SK-N-SH (cell line): Measurements from ENCODE around the gene DLG2. TPM values are rescaled to one million over a fixed set of nuclear protein-coding genes. Genes with fewer than 3 reads are reported as not detected.

ENCODE experiments used
- CTCF ChIA-PET: fragments of 300-600, 350-600 bp; formaldehyde crosslinking; extraction: SDS; loops from one replicate; lab custom pipeline; 2021; lab: Yijun Ruan, JAX
- POLR2A ChIA-PET: fragments of 350-600 bp; sonication (Branson Sonifier 250); formaldehyde crosslinking; extraction: SDS; loops from one replicate; lab custom pipeline; 2020; ENCODE audit warnings: antibody characterized with exemption, inconsistent platforms; lab: Yijun Ruan, JAX
- DNase-seq: peaks from one replicate; pipeline ENCODE4 v3.0.0; 2012
- H2AFZ ChIP-seq: fragments of 200-600 bp; sonication (generic); 2 replicates; pipeline ENCODE4 v1.8.1; 2016; ENCODE audit warnings: antibody characterized with exemption, mild to moderate bottlenecking, low read depth
- H3F3A ChIP-seq: fragments of 200-600 bp; sonication (generic); replicated peaks from 2 replicates; pipeline ENCODE3; 2016; ENCODE audit warnings: antibody characterized with exemption, mild to moderate bottlenecking; ENCODE audit not compliant: insufficient read depth
- H3K27ac ChIP-seq, 2 experiments: fragments of 200-500 bp in 1 of 2; fragments of 200-600 bp in 1 of 2; sonication (Bioruptor generic) in 1 of 2; sonication (generic), shearing (Covaris generic) in 1 of 2; 2 replicates each; pipeline versions ENCODE4 v1.5.1 to v1.6.1; 2014 to 2016; ENCODE audit warnings: low read depth in 2 of 2, inconsistent platforms in 1 of 2, low read length in 1 of 2, mild to moderate bottlenecking in 1 of 2, mixed read lengths in 1 of 2
- H3K27me3 ChIP-seq: fragments of 200-600 bp; sonication (generic), shearing (Covaris generic); 2 replicates; pipeline ENCODE4 v1.6.1; 2016; ENCODE audit warnings: mixed run types; ENCODE audit not compliant: insufficient read depth
- H3K36me3 ChIP-seq, 2 experiments: fragments of 200-500 bp in 1 of 2; fragments of 200-600 bp in 1 of 2; sonication (Bioruptor generic) in 1 of 2; sonication (generic) in 1 of 2; replicated peaks in 1 of 2; 2 replicates each; pipeline versions ENCODE3 to v1.5.1; 2014 to 2016; ENCODE audit warnings: low read length in 1 of 2, mild to moderate bottlenecking in 1 of 2; ENCODE audit not compliant: insufficient read depth in 2 of 2, control insufficient read depth in 1 of 2
- H3K4me1 ChIP-seq, 2 experiments: fragments of 200-500 bp in 1 of 2; fragments of 200-600 bp in 1 of 2; sonication (Bioruptor generic) in 1 of 2; sonication (generic), shearing (Covaris generic) in 1 of 2; 2 replicates each; pipeline versions ENCODE4 v1.5.1 to v1.6.1; 2014 to 2016; ENCODE audit warnings: low read depth in 1 of 2, low read length in 1 of 2, mixed run types in 1 of 2; ENCODE audit not compliant: insufficient read depth in 2 of 2, control insufficient read depth in 1 of 2
- H3K4me2 ChIP-seq: fragments of 200-600 bp; sonication (generic), shearing (Covaris generic); 2 replicates; pipeline ENCODE4 v1.6.1; 2017; ENCODE audit warnings: mixed run types
- H3K4me3 ChIP-seq, 2 experiments: fragments of 200-500 bp in 1 of 2; fragments of 200-600 bp in 1 of 2; sonication (Bioruptor generic) in 1 of 2; sonication (generic), shearing (Covaris generic) in 1 of 2; 2 replicates each; pipeline versions ENCODE4 v1.5.1 to v1.8.1; 2014 to 2016; ENCODE audit warnings: low read depth in 2 of 2, inconsistent platforms in 1 of 2, low read length in 1 of 2, mild to moderate bottlenecking in 1 of 2, mixed read lengths in 1 of 2, moderate library complexity in 1 of 2
- H3K79me2 ChIP-seq: fragments of 200-600 bp; sonication (generic); 2 replicates; pipeline ENCODE4 v1.8.1; 2017; ENCODE audit warnings: mild to moderate bottlenecking; ENCODE audit not compliant: insufficient read depth
- H3K9ac ChIP-seq: fragments of 200-600 bp; sonication (generic); 2 replicates; pipeline ENCODE4 v1.6.1; 2017; ENCODE audit warnings: mixed run types
- H3K9me2 ChIP-seq: fragments of 200-600 bp; sonication (generic); 2 replicates; pipeline ENCODE4 v1.6.1; 2017; ENCODE audit warnings: mixed run types
- H3K9me3 ChIP-seq: fragments of 200-600 bp; sonication (generic); 2 replicates; pipeline ENCODE4 v1.6.1; 2017; ENCODE audit warnings: mixed run types, mild to moderate bottlenecking, moderate library complexity
- H4K20me1 ChIP-seq: fragments of 200-600 bp; sonication (generic); 2 replicates; pipeline ENCODE4 v1.6.1; 2017; ENCODE audit warnings: mild to moderate bottlenecking, mixed run types; ENCODE audit not compliant: insufficient read depth
- EZH2phosphoT487 ChIP-seq: fragments of 200-600 bp; sonication (generic); IDR thresholded peaks from 2 replicates; pipeline ENCODE4 v1.6.1; 2017; ENCODE audit warnings: low read depth, mixed run types, mild to moderate bottlenecking, antibody characterized with exemption, moderate library complexity, borderline replicate concordance
- FOXJ3 ChIP-seq: sonication (generic); formaldehyde crosslinking; IDR thresholded peaks from 2 replicates; pipeline ENCODE4 v1.5.1; 2020; ENCODE audit warnings: mild to moderate bottlenecking, missing genetic modification reagents
- GATA2 ChIP-seq: sonication (generic); formaldehyde crosslinking; IDR thresholded peaks from 2 replicates; pipeline ENCODE4 v1.5.0; 2020; ENCODE audit warnings: mild to moderate bottlenecking, missing genetic modification reagents
- JUND ChIP-seq: IDR thresholded peaks from 2 replicates; pipeline ENCODE4 v1.4.0; 2012
- MXI1 ChIP-seq: IDR thresholded peaks from 2 replicates; pipeline ENCODE4 v1.6.1; 2012; ENCODE audit warnings: mild to moderate bottlenecking, low read depth, low read length, improper control_type of control experiment
- NFIC ChIP-seq: IDR thresholded peaks from 2 replicates; pipeline ENCODE4 v1.4.0; 2012; ENCODE audit warnings: borderline replicate concordance
- NRF1 ChIP-seq: IDR thresholded peaks from 2 replicates; pipeline ENCODE4 v1.6.1; 2012; ENCODE audit warnings: low read depth, mild to moderate bottlenecking, low read length
- POLR2AphosphoS5 ChIP-seq: IDR thresholded peaks from 2 replicates; pipeline ENCODE4 v1.6.1; 2012; ENCODE audit warnings: low read depth, low read length
- RAD21 ChIP-seq: IDR thresholded peaks from 2 replicates; pipeline ENCODE4 v1.6.1; 2012; ENCODE audit warnings: mild to moderate bottlenecking, low read length
- RCOR1 ChIP-seq: fragments of 150-350 bp; IDR thresholded peaks from 2 replicates; pipeline ENCODE4 v1.6.1; 2017; ENCODE audit warnings: antibody characterized with exemption, low read length
- REST ChIP-seq: IDR thresholded peaks from 2 replicates; pipeline ENCODE4 v1.6.1; 2012; ENCODE audit warnings: mild to moderate bottlenecking, low read depth, low read length, moderate library complexity
- RFX5 ChIP-seq: IDR thresholded peaks from 2 replicates; pipeline ENCODE4 v1.6.1; 2012; ENCODE audit warnings: mild to moderate bottlenecking, improper control_type of control experiment, low read length
- RXRA ChIP-seq: IDR thresholded peaks from 2 replicates; pipeline ENCODE4 v1.4.0; 2012; ENCODE audit warnings: low read depth, mild to moderate bottlenecking, borderline replicate concordance
- SIN3A ChIP-seq: IDR thresholded peaks from 2 replicates; pipeline ENCODE4 v1.6.1; 2012; ENCODE audit warnings: low read depth, mild to moderate bottlenecking, low read length, moderate library complexity, borderline replicate concordance
- SMC3 ChIP-seq: IDR thresholded peaks from 2 replicates; pipeline ENCODE4 v1.6.1; 2012; ENCODE audit warnings: low read depth, low read length, improper control_type of control experiment
- TAF1 ChIP-seq: IDR thresholded peaks from 2 replicates; pipeline ENCODE4 v1.6.1; 2012; ENCODE audit warnings: low read depth, mild to moderate bottlenecking, low read length, moderate library complexity, borderline replicate concordance
- TEAD4 ChIP-seq: IDR thresholded peaks from 2 replicates; pipeline ENCODE4 v1.4.0; 2012; ENCODE audit warnings: mild to moderate bottlenecking, borderline replicate concordance; ENCODE audit not compliant: insufficient read depth
- YY1 ChIP-seq: IDR thresholded peaks from 2 replicates; pipeline ENCODE4 v1.4.0; 2012; ENCODE audit warnings: low read depth, mild to moderate bottlenecking
- WGBS: methylation state at CpG from one replicate; pipeline ENCODE4 v1.1.6; 2017; ENCODE audit warnings: low lambda C conversion rate; 5-methylcytosine and 5-hydroxymethylcytosine counted together
- polyA plus RNA-seq, 3 experiments: library from polyadenylated mRNA; depleted of rRNA; stranded (reverse); fragments of >200 nt; gene quantifications; 2 replicates each; pipeline ENCODE4 v1.2.3, GENCODE V29; 2012
- TF ChIP-seq, protein P1 (sequence below): IDR thresholded peaks from 2 replicates; pipeline ENCODE4 v1.4.0; 2012; ENCODE audit warnings: low read depth, borderline replicate concordance
- TF ChIP-seq, protein P2 (sequence below): IDR thresholded peaks from 2 replicates; pipeline ENCODE4; 2012

The DLG2 gene
- polyA plus RNA-seq, 1 of the 3 experiments (the other 2 are of a cell fraction), result 0.21 TPM

GRCh38 chr11:83508804-83509203, 2118.3 kb downstream of the DLG2 start:
- H3K9me2 ChIP-seq, result no peaks in the 10 kb centered on the region
- TF ChIP-seq MXI1, result no peak
- no peak for TF ChIP-seq FOXJ3 (CRISPR knock-in tag)
- TF ChIP-seq POLR2AphosphoS5, result no peak
- no peak for TF ChIP-seq SIN3A
- no peak overlapping the region for H3K27ac ChIP-seq
- H2AFZ ChIP-seq, result no peak overlapping the region
- H3K4me2 ChIP-seq, result no peak overlapping the region
- no peaks in the 10 kb centered on the region for H4K20me1 ChIP-seq
- DNase-seq, result no peak
- POLR2A ChIA-PET, result no interaction called here
- no peaks in the 10 kb centered on the region for H3K9me3 ChIP-seq
- H3K4me1 ChIP-seq, result no peaks in the 10 kb centered on the region
- H3K79me2 ChIP-seq, result no peaks in the 10 kb centered on the region
- no peaks in the 10 kb centered on the region for H3K36me3 ChIP-seq
- no peak overlapping the region for H3K4me3 ChIP-seq
- H3K27me3 ChIP-seq, result no peaks in the 10 kb centered on the region
- no peak overlapping the region for H3K9ac ChIP-seq
- H3F3A ChIP-seq, result no peaks in the 10 kb centered on the region
- CTCF ChIA-PET, result interaction anchor here (0.8 to 2.2 kb wide), 2 partner anchors 307 to 308 kb away, joined by 4 to 12 read pairs; no protein-coding TSS in a partner anchor
- WGBS, result 47% methylated on average over 6 of the region's 6 CpGs

- TF ChIP-seq YY1, result no peak
- TF ChIP-seq TEAD4, result no peak
- TF ChIP-seq, protein P1, sequence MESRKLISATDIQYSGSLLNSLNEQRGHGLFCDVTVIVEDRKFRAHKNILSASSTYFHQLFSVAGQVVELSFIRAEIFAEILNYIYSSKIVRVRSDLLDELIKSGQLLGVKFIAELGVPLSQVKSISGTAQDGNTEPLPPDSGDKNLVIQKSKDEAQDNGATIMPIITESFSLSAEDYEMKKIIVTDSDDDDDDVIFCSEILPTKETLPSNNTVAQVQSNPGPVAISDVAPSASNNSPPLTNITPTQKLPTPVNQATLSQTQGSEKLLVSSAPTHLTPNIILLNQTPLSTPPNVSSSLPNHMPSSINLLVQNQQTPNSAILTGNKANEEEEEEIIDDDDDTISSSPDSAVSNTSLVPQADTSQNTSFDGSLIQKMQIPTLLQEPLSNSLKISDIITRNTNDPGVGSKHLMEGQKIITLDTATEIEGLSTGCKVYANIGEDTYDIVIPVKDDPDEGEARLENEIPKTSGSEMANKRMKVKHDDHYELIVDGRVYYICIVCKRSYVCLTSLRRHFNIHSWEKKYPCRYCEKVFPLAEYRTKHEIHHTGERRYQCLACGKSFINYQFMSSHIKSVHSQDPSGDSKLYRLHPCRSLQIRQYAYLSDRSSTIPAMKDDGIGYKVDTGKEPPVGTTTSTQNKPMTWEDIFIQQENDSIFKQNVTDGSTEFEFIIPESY, result no peak
- TF ChIP-seq SMC3, result no peak
- no peak for TF ChIP-seq GATA2 (CRISPR knock-in tag)
- TF ChIP-seq POLR2AphosphoS5, result no peak
- TF ChIP-seq MXI1, result no peak
- TF ChIP-seq TAF1, result no peak
- TF ChIP-seq RFX5, result no peak
- no peak for TF ChIP-seq RCOR1
- TF ChIP-seq, protein P2, sequence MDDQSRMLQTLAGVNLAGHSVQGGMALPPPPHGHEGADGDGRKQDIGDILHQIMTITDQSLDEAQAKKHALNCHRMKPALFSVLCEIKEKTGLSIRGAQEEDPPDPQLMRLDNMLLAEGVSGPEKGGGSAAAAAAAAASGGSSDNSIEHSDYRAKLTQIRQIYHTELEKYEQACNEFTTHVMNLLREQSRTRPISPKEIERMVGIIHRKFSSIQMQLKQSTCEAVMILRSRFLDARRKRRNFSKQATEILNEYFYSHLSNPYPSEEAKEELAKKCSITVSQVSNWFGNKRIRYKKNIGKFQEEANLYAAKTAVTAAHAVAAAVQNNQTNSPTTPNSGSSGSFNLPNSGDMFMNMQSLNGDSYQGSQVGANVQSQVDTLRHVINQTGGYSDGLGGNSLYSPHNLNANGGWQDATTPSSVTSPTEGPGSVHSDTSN, result no peak
- TF ChIP-seq NRF1, result no peak
- TF ChIP-seq EZH2phosphoT487, result no peak
- TF ChIP-seq FOXJ3 (CRISPR knock-in tag), result no peak
- no peak for TF ChIP-seq REST
- TF ChIP-seq RXRA, result no peak
- TF ChIP-seq NFIC, result no peak
- TF ChIP-seq SIN3A, result no peak
- no peak for TF ChIP-seq RAD21
- no peak for TF ChIP-seq JUND
- TF ChIP-seq, all 33 proteins: peak for 0
- H4K20me1 ChIP-seq, result no peaks in the 10 kb centered on the region
- DNase-seq, result no peak
- no peaks in the 10 kb centered on the region for H3K9me3 ChIP-seq
- H3K36me3 ChIP-seq, result no peaks in the 10 kb centered on the region
- WGBS, result 74% methylated on average over 3 of the region's 3 CpGs
- no peaks in the 10 kb centered on the region; a peak in 1 of 4 replicates for H3K4me1 ChIP-seq
- H3K9me2 ChIP-seq, result no peaks in the 10 kb centered on the region
- POLR2A ChIA-PET, result no interaction called here
- no peak overlapping the region for H2AFZ ChIP-seq
- no peak overlapping the region for H3K27ac ChIP-seq
- no peaks in the 10 kb centered on the region for H3F3A ChIP-seq
- H3K79me2 ChIP-seq, result no peaks in the 10 kb centered on the region
- CTCF ChIA-PET, result no interaction called here
- H3K27me3 ChIP-seq, result no peaks in the 10 kb centered on the region
- H3K9ac ChIP-seq, result no peak overlapping the region
- H3K4me2 ChIP-seq, result no peak overlapping the region
- no peak overlapping the region for H3K4me3 ChIP-seq
Observed at GRCh38 chr11:83502041-83502440, 2125.1 kb downstream of the DLG2 start.
